Naive thymus-derived CD4-positive, alpha-beta T cell (primary cell): ENCODE measurements around the gene FILIP1L. TPM values are rescaled to one million over a fixed set of nuclear protein-coding genes. Genes with fewer than 3 reads are reported as not detected.

Experiments used
- ATAC-seq: fragments of 150-1000 bp; cut with Tn5 transposase; 2 replicates; pipeline ENCODE4 v1.10.0; 2021; ENCODE audit warnings: mild to moderate bottlenecking, moderate library complexity
- CTCF ChIA-PET: fragments of 350-600 bp; sonication (Branson Sonifier 250); formaldehyde crosslinking; loops from one replicate; lab custom pipeline; 2021; ENCODE audit warnings: antibody characterized with exemption; lab: Charles Lee
- POLR2A ChIA-PET: fragments of 350-600 bp; sonication (Branson Sonifier 250); formaldehyde crosslinking; loops from one replicate; lab custom pipeline; 2021; ENCODE audit warnings: antibody characterized with exemption, inconsistent platforms; lab: Charles Lee
- DNase-seq, 9 donors: peaks; one replicate each; pipeline versions ENCODE4 v3.0.0 to v3.0.0-alpha.2; 2020 to 2022; ENCODE audit warnings: mixed read lengths in 1 of 9
- H3K27ac ChIP-seq: one replicate; pipeline ENCODE4 v1.7.0; 2013; ENCODE audit warnings: mild to moderate bottlenecking, low read depth, low read length, moderate library complexity
- H3K27me3 ChIP-seq, 2 donors: one replicate each; pipeline ENCODE4 v1.7.0; 2013; ENCODE audit warnings: low read length in 2 of 2, mild to moderate bottlenecking in 2 of 2, moderate library complexity in 2 of 2; ENCODE audit not compliant: control insufficient read depth in 2 of 2, insufficient read depth in 2 of 2
- H3K36me3 ChIP-seq, 3 experiments: 1 replicate in 2 of 3; 2 replicates in 1 of 3; pipeline ENCODE4 v1.7.0; 2013; ENCODE audit warnings: low read length in 3 of 3, mild to moderate bottlenecking in 3 of 3, moderate library complexity in 1 of 3; ENCODE audit not compliant: insufficient read depth in 3 of 3, control insufficient read depth in 2 of 3
- H3K4me1 ChIP-seq, 2 donors: one replicate each; pipeline ENCODE4 v1.7.0; 2013; ENCODE audit warnings: low read length in 2 of 2, mild to moderate bottlenecking in 2 of 2, moderate library complexity in 1 of 2; ENCODE audit not compliant: control insufficient read depth in 2 of 2, insufficient read depth in 2 of 2
- H3K4me3 ChIP-seq: 2 replicates; pipeline ENCODE4 v1.7.0; 2013; ENCODE audit warnings: mild to moderate bottlenecking, low read length
- H3K9me3 ChIP-seq, 3 experiments: 1 replicate in 2 of 3; 2 replicates in 1 of 3; pipeline ENCODE4 v1.7.0; 2013; ENCODE audit warnings: low read length in 3 of 3; ENCODE audit not compliant: control insufficient read depth in 2 of 3
- H3K27ac Mint-ChIP-seq, 9 donors: one replicate each; pipeline ENCODE4 v1.8.0; 2020 to 2022; ENCODE audit warnings: mixed read lengths in 9 of 9, mild to moderate bottlenecking in 8 of 9, moderate library complexity in 5 of 9, inconsistent platforms in 2 of 9
- H3K27me3 Mint-ChIP-seq, 5 donors: one replicate each; pipeline ENCODE4 v1.8.0; 2021 to 2022; ENCODE audit warnings: mixed read lengths in 5 of 5, mild to moderate bottlenecking in 1 of 5
- H3K36me3 Mint-ChIP-seq, 5 donors: one replicate each; pipeline ENCODE4 v1.8.0; 2020 to 2022; ENCODE audit warnings: mixed read lengths in 5 of 5, mild to moderate bottlenecking in 3 of 5, inconsistent platforms in 1 of 5
- H3K4me1 Mint-ChIP-seq, 7 donors: one replicate each; pipeline ENCODE4 v1.8.0; 2020 to 2022; ENCODE audit warnings: mixed read lengths in 7 of 7, mild to moderate bottlenecking in 3 of 7, inconsistent platforms in 1 of 7
- H3K4me3 Mint-ChIP-seq, 10 donors: one replicate each; pipeline ENCODE4 v1.8.0; 2020 to 2022; ENCODE audit warnings: mild to moderate bottlenecking in 10 of 10, mixed read lengths in 10 of 10, moderate library complexity in 6 of 10, inconsistent platforms in 2 of 10
- H3K9me3 Mint-ChIP-seq, 11 donors: one replicate each; pipeline ENCODE4 v1.8.0; 2020 to 2022; ENCODE audit warnings: mixed read lengths in 11 of 11, mild to moderate bottlenecking in 4 of 11, inconsistent platforms in 1 of 11, moderate library complexity in 1 of 11
- intact Hi-C, 2 donors: fragments of 100-400 bp; cut with micrococcal nuclease; formaldehyde crosslinking; loops; one replicate each; pipeline ENCODE4 v1.15.1; 2023
- polyA plus RNA-seq, 2 donors: library from polyadenylated mRNA; unstranded; fragments of 300-500 nt; fragmentation: Illumina TruSeq; gene quantifications; one replicate each; pipeline ENCODE4 v1.2.3, GENCODE V29; 2021
- total RNA-seq, 6 experiments: library from RNA in 5 of 6; stranded (reverse) in 5 of 6; gene quantifications; 1 replicate in 5 of 6; 2 replicates in 1 of 6; pipeline ENCODE4 v1.2.3 and lab custom pipeline; 2021 to 2026

Gene FILIP1L
- total and polyA plus RNA-seq, 7 experiments from 2014 or later, result 0.13 to 6.7 (median 0.39) TPM; not detected in 2

DNA sequence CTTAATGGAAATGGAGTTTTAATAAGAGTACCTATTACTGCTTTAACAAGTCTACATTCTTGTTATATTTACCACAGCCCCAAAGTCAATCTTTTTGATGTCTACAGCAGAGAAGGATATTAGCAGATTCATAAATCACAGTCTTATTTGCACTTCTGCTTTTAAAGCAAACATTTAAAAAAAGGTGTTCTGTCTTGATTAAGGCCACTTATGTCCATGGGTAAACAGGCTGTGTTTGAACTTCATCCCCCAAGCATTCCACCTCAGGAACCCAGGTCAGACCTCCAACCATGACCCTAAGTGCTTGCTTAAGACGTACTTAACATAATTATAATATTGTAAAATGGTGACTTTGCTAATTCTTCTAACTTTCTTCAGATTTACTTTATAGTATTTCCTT, 183.2 kb downstream of the FILIP1L start:
- no peaks in the 10 kb centered on the region for H3K27me3 Mint-ChIP-seq
- H3K4me1 Mint-ChIP-seq, result peaks cover 0 to 9% (median 0%) of the 10 kb centered on the region in 7 donors
- H3K27ac ChIP-seq, result no peak overlapping the region
- no peaks in the 10 kb centered on the region for H3K27me3 ChIP-seq
- ATAC-seq (no peak), DNase-seq (no peak)
- H3K4me1 ChIP-seq, result no peaks in the 10 kb centered on the region
- H3K9me3 ChIP-seq, result no peaks in the 10 kb centered on the region
- no peak overlapping the region for H3K27ac Mint-ChIP-seq
- H3K9me3 Mint-ChIP-seq, result peaks cover 0 to 3% (median 0%) of the 10 kb centered on the region in 11 donors
- no peaks in the 10 kb centered on the region for H3K36me3 ChIP-seq
- H3K4me3 ChIP-seq, result no peak overlapping the region
- no peak overlapping the region for H3K4me3 Mint-ChIP-seq
- POLR2A ChIA-PET, result no interaction called here
- H3K36me3 Mint-ChIP-seq, result peaks cover 0 to 41% (median 8%) of the 10 kb centered on the region in 5 donors
- intact Hi-C loops, result no loop called here
- CTCF ChIA-PET, result no interaction called here

DNA sequence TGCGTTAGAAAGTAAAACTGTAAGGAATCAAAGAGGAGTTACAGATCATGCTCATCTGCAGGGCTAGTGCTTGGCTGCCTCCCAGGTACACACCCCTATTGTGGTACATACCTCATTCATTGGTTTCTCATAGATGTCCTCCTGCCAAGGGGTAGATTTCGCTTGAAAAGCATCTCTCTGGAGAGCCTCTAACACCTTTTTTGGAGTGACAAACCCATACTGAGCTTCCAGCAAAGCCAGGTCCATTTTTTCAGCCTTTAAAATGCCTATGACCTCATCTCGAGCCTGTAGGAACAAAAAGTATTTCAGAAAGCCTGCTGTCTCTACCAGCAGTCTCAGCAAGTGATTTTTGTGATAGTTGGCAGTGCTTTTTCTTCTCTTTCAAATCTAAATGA, 184.6 kb downstream of the FILIP1L start:
- intact Hi-C loops, result no loop called here
- Mint-ChIP-seq H3K27me3 (no peaks in the 10 kb centered on the region), H3K27ac (no peak overlapping the region), H3K4me3 (no peak overlapping the region), H3K36me3 (peaks cover 0 to 42% (median 8%) of the 10 kb centered on the region in 5 donors), H3K9me3 (no peaks in the 10 kb centered on the region), H3K4me1 (peaks cover 0 to 6% (median 0%) of the 10 kb centered on the region in 7 donors)
- POLR2A ChIA-PET, result no interaction called here
- ATAC-seq, result no peak
- no peak overlapping the region for H3K27ac ChIP-seq
- CTCF ChIA-PET, result no interaction called here
- DNase-seq, result no peak
- H3K4me3 ChIP-seq, result no peak overlapping the region
- H3K27me3 ChIP-seq, result no peaks in the 10 kb centered on the region
- no peaks in the 10 kb centered on the region for H3K4me1 ChIP-seq
- H3K36me3 ChIP-seq, result no peaks in the 10 kb centered on the region
- H3K9me3 ChIP-seq, result no peaks in the 10 kb centered on the region

DNA sequence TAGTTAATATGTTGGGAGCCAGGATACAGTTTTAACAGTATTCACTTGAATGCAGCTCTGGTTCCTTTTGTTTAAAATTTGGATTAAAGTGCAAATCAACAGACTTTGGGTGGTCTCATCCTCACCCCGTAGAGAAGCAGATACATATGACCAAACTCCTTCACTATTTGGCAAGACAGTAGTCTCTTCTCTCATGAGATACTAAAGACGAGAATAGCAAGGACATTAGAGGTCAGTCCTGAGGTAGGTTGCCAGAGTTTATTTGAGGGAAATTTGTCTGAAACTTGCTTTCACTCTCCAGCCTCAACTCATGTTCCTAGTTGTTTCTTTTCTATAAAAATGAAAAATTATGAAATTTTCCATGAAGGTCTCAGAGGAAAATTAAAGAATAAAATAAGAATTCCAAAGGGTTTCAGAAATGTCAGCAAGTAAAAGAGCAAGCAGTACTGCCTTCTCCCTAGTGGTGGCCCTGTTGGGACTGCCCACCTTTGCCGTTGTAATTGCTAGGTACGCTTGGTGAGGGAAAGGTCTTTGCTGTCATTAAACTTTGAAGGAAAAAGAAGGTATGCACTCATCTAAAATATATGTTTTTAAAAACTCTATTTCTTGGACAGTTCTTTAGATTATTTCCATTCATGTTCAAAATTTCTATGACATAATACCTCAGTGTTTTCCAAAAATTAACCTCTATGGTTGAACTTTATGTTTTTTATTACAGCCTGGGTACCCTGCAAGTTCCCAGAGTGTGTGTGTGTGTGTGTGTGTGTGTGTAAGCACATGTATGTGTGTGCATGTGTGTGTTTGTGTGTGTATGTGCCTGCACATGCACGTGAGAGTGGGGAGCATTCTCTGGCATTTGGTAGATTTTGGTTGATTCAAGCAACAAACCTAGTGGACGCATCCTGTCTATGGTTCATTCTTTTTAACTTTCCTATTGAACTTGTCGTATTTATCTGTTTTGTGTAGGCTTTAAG, 185.2 kb downstream of the FILIP1L start:
- Histone ChIP-seq H3K27me3 (no peaks in the 10 kb centered on the region), H3K4me1 (no peaks in the 10 kb centered on the region), H3K9me3 (no peaks in the 10 kb centered on the region), H3K36me3 (no peaks in the 10 kb centered on the region), H3K4me3 (no peak overlapping the region), H3K27ac (no peak overlapping the region)
- no peak overlapping the region for H3K27ac Mint-ChIP-seq
- H3K4me3 Mint-ChIP-seq, result no peak overlapping the region
- no peaks in the 10 kb centered on the region for H3K9me3 Mint-ChIP-seq
- POLR2A ChIA-PET, result no interaction called here
- CTCF ChIA-PET, result no interaction called here
- peaks cover 0 to 6% (median 0%) of the 10 kb centered on the region in 7 donors for H3K4me1 Mint-ChIP-seq
- intact Hi-C loops, result no loop called here
- ATAC-seq (no peak), DNase-seq (no peak)
- H3K36me3 Mint-ChIP-seq, result peaks cover 0 to 41% (median 4%) of the 10 kb centered on the region in 5 donors
- H3K27me3 Mint-ChIP-seq, result no peaks in the 10 kb centered on the region

DNA sequence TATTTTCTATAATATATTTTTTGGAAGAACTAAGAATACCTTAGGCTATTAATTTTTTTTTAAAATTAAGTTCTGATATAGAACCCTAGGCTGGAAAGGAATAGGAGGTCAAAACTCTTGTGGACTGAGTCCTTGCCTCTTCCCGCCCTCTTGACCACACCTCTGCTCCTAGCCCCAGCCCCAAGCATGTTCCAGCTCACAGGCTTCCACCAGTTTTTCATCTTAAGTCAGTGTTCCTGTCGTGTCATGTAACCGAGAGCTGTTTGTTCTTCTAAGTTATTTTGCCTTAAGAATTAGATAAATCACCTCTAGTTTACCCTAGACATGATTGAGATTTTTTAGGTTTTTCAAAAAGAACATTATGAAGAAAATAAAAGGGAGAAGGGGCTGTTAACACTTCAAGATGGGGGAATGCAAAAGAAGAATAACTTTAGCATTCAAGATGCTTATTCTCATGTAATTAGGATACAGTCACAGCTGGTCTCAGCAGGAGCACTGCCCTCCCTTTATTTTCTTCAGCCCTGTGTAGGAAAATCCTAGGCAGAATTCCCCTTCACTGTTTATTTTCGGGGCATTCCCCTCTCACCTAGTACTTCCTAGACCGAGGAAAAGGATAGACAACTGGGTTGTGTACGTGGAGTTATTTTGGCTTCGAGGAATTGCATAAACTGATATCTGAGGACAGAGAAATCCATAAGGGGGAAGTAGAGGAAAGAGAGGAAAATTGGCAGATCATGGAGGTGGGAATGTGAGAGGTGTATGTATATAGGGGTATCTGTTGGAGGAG, 186.4 kb downstream of the FILIP1L start:
- H3K9me3 ChIP-seq, result no peaks in the 10 kb centered on the region
- H3K36me3 Mint-ChIP-seq, result peaks cover 0 to 48% (median 12%) of the 10 kb centered on the region in 5 donors
- no peak overlapping the region for H3K4me3 ChIP-seq
- no peak for DNase-seq
- ChIA-PET CTCF (no interaction called here), POLR2A (no interaction called here)
- H3K4me3 Mint-ChIP-seq, result no peak overlapping the region
- no peaks in the 10 kb centered on the region for H3K27me3 Mint-ChIP-seq
- no peak overlapping the region for H3K27ac Mint-ChIP-seq
- no peaks in the 10 kb centered on the region for H3K27me3 ChIP-seq
- no peak overlapping the region for H3K27ac ChIP-seq
- H3K4me1 Mint-ChIP-seq, result peaks cover 0 to 8% (median 0%) of the 10 kb centered on the region in 7 donors
- intact Hi-C loops, result no loop called here
- no peaks in the 10 kb centered on the region for H3K4me1 ChIP-seq
- no peak for ATAC-seq
- H3K36me3 ChIP-seq, result no peaks in the 10 kb centered on the region
- peaks cover 0 to 5% (median 0%) of the 10 kb centered on the region in 11 donors for H3K9me3 Mint-ChIP-seq

DNA sequence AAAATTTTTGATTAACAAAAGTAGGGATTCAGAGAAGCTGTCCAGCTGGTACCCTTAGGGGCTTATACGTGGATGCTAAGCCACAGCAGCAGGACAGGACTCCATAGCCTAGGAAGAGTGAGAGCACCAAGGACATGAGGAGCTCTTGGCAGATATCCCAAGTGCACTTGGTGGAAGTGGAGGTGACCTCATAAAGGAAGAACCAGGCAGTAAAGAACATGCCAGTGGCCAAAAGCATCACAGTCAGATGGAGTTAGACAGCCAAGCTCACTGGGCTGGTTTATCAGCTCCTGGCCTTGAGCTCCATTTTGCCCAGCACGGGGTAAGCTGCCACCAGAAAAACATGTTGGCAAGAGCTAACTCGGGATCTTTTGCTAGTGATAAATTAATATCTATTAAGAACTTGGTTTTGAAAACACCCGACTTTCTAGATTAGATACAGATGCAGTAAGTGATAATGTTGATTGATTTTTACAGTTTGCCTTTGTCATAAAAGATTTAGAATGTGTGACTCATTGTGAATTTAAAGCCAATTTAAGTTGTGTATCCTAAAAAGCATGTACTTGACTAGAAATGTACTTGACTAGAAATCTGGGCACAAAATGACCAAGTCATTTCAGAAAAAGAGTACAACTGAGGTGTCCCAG, 188.6 kb downstream of the FILIP1L start:
- peaks cover 0 to 5% (median 0%) of the 10 kb centered on the region in 11 donors for H3K9me3 Mint-ChIP-seq
- H3K4me3 ChIP-seq, result no peak overlapping the region
- no peak for DNase-seq
- intact Hi-C loops, result no loop called here
- no peak overlapping the region for H3K4me3 Mint-ChIP-seq
- H3K4me1 ChIP-seq, result no peaks in the 10 kb centered on the region
- H3K4me1 Mint-ChIP-seq, result peaks cover 0 to 9% (median 5%) of the 10 kb centered on the region in 7 donors
- no peak overlapping the region for H3K27ac Mint-ChIP-seq
- H3K36me3 Mint-ChIP-seq, result peaks cover 0 to 38% (median 20%) of the 10 kb centered on the region in 5 donors
- H3K27ac ChIP-seq, result no peak overlapping the region
- H3K36me3 ChIP-seq, result no peaks in the 10 kb centered on the region
- no peaks in the 10 kb centered on the region for H3K9me3 ChIP-seq
- H3K27me3 ChIP-seq, result no peaks in the 10 kb centered on the region
- ATAC-seq, result no peak
- CTCF ChIA-PET, result no interaction called here
- POLR2A ChIA-PET, result no interaction called here
- H3K27me3 Mint-ChIP-seq, result no peaks in the 10 kb centered on the region

DNA sequence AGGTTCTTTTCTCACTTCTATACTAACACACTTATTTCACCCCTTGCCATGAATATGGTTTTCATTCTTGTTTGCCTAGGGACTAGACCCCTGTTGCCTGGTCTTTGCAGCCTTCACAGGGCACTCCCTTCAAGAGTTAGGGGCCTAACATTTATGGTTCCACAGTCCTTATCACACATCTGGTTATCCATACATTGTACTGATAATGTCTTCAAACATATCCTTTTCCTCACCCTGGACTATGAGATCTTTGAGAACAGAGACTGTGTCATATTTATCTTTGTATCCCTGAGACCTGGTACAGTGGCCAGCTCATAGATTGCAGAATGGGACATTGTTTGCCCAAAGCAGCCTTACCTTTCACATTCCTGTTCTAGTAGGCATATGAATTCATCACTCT, 190.4 kb downstream of the FILIP1L start:
- no peaks in the 10 kb centered on the region for H3K27me3 Mint-ChIP-seq
- H3K36me3 Mint-ChIP-seq, result peaks cover 0 to 32% (median 20%) of the 10 kb centered on the region in 5 donors
- DNase-seq (no peak), ATAC-seq (no peak)
- intact Hi-C loops, result no loop called here
- H3K27ac Mint-ChIP-seq, result peak overlapping the region in 1 of 9 donors; percentile 11
- Histone ChIP-seq H3K4me1 (no peaks in the 10 kb centered on the region), H3K27me3 (no peaks in the 10 kb centered on the region), H3K9me3 (no peaks in the 10 kb centered on the region), H3K4me3 (no peak overlapping the region), H3K27ac (no peak overlapping the region), H3K36me3 (no peaks in the 10 kb centered on the region)
- peaks cover 0 to 5% (median 0%) of the 10 kb centered on the region in 11 donors for H3K9me3 Mint-ChIP-seq
- H3K4me3 Mint-ChIP-seq, result no peak overlapping the region
- H3K4me1 Mint-ChIP-seq, result peaks cover 0 to 14% (median 7%) of the 10 kb centered on the region in 7 donors
- POLR2A ChIA-PET, result no interaction called here
- CTCF ChIA-PET, result interaction anchor here (0.6 kb wide), 1 partner anchor 277 kb away, joined by 3 read pairs; no protein-coding TSS in a partner anchor
